Sigmoid colon (tissue), 7 donors: ENCODE measurements around the gene ZNF619. TPM values are rescaled to one million over a fixed set of nuclear protein-coding genes. Genes with fewer than 3 reads are reported as not detected.

Experiments
- DNase-seq: peaks from one replicate; pipeline ENCODE4 v3.0.0-alpha.2; 2019
- H3K27ac ChIP-seq, 4 donors: fragments of 200-600 bp; sonication (generic); one replicate each; pipeline ENCODE4 v1.5.1; 2016 to 2019; ENCODE audit warnings: mild to moderate bottlenecking in 1 of 4
- H3K27me3 ChIP-seq, 3 donors: fragments of 200-600 bp; sonication (generic); one replicate each; pipeline ENCODE4 v1.5.1; 2019; ENCODE audit warnings: mild to moderate bottlenecking in 1 of 3
- H3K36me3 ChIP-seq, 4 donors: fragments of 200-600 bp; sonication (generic); one replicate each; pipeline ENCODE4 v1.5.1; 2016 to 2019
- H3K4me1 ChIP-seq, 4 donors: fragments of 200-600 bp; sonication (generic); one replicate each; pipeline ENCODE4 v1.5.1; 2017 to 2019
- H3K4me3 ChIP-seq, 4 donors: fragments of 200-600 bp; sonication (generic); one replicate each; pipeline ENCODE4 v1.5.1; 2017 to 2019; ENCODE audit warnings: mild to moderate bottlenecking in 2 of 4, moderate library complexity in 1 of 4
- H3K9me3 ChIP-seq, 4 donors: fragments of 200-600 bp in 3 of 4; sonication (generic) in 3 of 4; one replicate each; pipeline versions ENCODE4 v1.5.1 to v1.6.1; 2013 to 2019
- EP300 ChIP-seq, 4 donors: sonication (generic); formaldehyde crosslinking; IDR thresholded peaks; one replicate each; pipeline ENCODE4 v1.6.1; 2017; ENCODE audit warnings: antibody characterized with exemption in 4 of 4
- POLR2A ChIP-seq, 2 donors: fragments of 450-650 bp; IDR thresholded peaks; one replicate each; pipeline ENCODE4 v1.6.1; 2016; ENCODE audit warnings: antibody characterized with exemption in 2 of 2, mild to moderate bottlenecking in 2 of 2, moderate library complexity in 2 of 2
- POLR2AphosphoS5 ChIP-seq, 4 donors: sonication (generic); formaldehyde crosslinking; IDR thresholded peaks; one replicate each; pipeline ENCODE4 v1.6.1; 2017; ENCODE audit warnings: antibody characterized with exemption in 4 of 4
- WGBS, 2 donors: extraction: QIAGEN DNeasy Blood & Tissue Kit; methylation state at CpG; one replicate each; pipeline ENCODE4 v1.1.7; 2013; 5-methylcytosine and 5-hydroxymethylcytosine counted together
- intact Hi-C: fragments of 100-400 bp; cut with DNase I; formaldehyde crosslinking; loops from one replicate; pipeline ENCODE4 v1.15.1; 2023
- polyA plus RNA-seq, 3 donors: library from polyadenylated mRNA; stranded (reverse); fragments of 200-250 nt; gene quantifications; one replicate each; pipeline ENCODE4 v1.2.3, GENCODE V29; 2013
- total RNA-seq, 4 donors: library from RNA; depleted of rRNA; stranded (reverse); fragments of >200 nt; gene quantifications; one replicate each; pipeline ENCODE4 v1.1.0, GENCODE V29; 2016
- TF ChIP-seq, protein P1 (sequence below), 4 experiments: fragments of 450-650 bp in 3 of 4; fragments of 200-600 bp in 1 of 4; IDR thresholded peaks; one replicate each; pipeline ENCODE4 v1.5.1; 2016 to 2019; ENCODE audit warnings: antibody characterized with exemption in 4 of 4, mild to moderate bottlenecking in 3 of 4, moderate library complexity in 2 of 4
- donor health status: healthy with polysubstance abuse.
- donor health status: Bipolar disorder and iron deficiency.
- donor health status: healthy.

Gene ZNF619
- total and polyA plus RNA-seq, 7 donors: 1.2 to 5.1 (median 3.4) TPM

DNA sequence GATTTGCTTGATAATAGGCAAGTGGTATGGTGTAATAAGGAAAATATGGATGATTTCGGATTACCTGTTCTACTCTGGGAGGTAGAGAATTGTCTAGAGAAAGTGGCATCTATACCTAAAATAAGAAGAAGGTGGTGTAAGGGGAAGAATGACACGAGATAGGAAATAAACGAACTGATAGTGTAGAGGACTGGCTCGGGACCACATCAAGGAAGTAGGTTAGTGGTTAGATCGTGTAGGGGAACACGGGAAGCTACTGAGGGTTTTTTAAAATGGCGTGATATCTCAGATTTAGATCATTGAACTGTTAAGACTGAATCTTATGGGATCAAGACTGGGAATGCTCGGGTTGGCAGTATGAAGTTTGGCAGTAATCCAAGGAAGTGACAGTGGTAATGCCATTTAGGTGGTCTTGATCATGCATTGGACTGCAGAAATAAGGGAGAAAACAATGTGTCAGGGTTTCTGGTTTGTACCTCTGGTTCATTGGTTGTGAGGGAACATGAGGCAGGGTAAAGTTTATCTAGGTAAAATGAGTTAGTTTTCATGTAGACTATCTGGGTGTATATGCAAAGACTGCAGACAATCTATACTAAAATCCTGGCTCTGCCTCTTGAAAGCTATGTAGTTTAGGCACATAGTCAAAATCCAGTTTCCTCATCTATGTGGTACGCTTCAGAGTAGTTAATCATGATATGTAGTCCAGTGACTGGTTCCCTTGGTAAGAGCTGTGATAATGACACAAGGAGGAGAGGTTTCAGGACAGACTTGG, 12.4 kb upstream of the ZNF619 start:
- Histone ChIP-seq H3K27me3 (no peaks in the 10 kb centered on the region), H3K27ac (no peak overlapping the region), H3K4me3 (no peak overlapping the region), H3K9me3 (no peaks in the 10 kb centered on the region), H3K4me1 (no peaks in the 10 kb centered on the region), H3K36me3 (peaks cover 12 to 62% (median 39%) of the 10 kb centered on the region in 4 donors)
- intact Hi-C loops: no loop called here
- TF ChIP-seq EP300 (IDR thresholded peaks at IDR 0.05) (no peak), POLR2AphosphoS5 (IDR thresholded peaks at IDR 0.05) (peak in 1 of 4 donors; percentile 15)
- no peak for DNase-seq
- 65 to 71% methylated on average over 9 of the region's 9 CpGs for WGBS, 2 donors

DNA sequence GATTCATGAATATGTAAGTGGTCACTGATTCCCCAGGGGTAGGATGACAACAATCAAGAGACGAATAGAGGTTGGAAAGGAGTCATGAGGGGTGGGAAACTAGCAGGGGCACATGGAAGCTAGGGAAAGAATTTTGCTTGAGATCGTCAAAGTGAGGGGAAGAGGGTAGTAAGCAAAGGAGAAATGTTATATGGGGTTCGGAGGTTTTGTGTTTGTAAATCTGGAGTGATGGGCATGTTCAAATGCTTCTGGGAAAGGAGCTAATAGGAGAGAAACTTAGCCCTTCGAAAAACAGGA, 11.9 kb upstream of the ZNF619 start:
- no peaks in the 10 kb centered on the region for H3K9me3 ChIP-seq
- TF ChIP-seq, protein P1, sequence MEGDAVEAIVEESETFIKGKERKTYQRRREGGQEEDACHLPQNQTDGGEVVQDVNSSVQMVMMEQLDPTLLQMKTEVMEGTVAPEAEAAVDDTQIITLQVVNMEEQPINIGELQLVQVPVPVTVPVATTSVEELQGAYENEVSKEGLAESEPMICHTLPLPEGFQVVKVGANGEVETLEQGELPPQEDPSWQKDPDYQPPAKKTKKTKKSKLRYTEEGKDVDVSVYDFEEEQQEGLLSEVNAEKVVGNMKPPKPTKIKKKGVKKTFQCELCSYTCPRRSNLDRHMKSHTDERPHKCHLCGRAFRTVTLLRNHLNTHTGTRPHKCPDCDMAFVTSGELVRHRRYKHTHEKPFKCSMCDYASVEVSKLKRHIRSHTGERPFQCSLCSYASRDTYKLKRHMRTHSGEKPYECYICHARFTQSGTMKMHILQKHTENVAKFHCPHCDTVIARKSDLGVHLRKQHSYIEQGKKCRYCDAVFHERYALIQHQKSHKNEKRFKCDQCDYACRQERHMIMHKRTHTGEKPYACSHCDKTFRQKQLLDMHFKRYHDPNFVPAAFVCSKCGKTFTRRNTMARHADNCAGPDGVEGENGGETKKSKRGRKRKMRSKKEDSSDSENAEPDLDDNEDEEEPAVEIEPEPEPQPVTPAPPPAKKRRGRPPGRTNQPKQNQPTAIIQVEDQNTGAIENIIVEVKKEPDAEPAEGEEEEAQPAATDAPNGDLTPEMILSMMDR (IDR thresholded peaks at IDR 0.05): no peak
- TF ChIP-seq POLR2AphosphoS5 (IDR thresholded peaks at IDR 0.05): no peak
- TF ChIP-seq POLR2A (IDR thresholded peaks at IDR 0.05): no peak
- TF ChIP-seq EP300 (IDR thresholded peaks at IDR 0.05): no peak
- 87% methylated on average over 4 of the region's 4 CpGs for WGBS, 2 donors
- intact Hi-C loops: no loop called here
- peaks cover 12 to 57% (median 36%) of the 10 kb centered on the region in 4 donors for H3K36me3 ChIP-seq
- no peaks in the 10 kb centered on the region for H3K27me3 ChIP-seq
- DNase-seq: no peak
- no peaks in the 10 kb centered on the region for H3K4me1 ChIP-seq
- H3K4me3 ChIP-seq: no peak overlapping the region
- no peak overlapping the region for H3K27ac ChIP-seq

DNA sequence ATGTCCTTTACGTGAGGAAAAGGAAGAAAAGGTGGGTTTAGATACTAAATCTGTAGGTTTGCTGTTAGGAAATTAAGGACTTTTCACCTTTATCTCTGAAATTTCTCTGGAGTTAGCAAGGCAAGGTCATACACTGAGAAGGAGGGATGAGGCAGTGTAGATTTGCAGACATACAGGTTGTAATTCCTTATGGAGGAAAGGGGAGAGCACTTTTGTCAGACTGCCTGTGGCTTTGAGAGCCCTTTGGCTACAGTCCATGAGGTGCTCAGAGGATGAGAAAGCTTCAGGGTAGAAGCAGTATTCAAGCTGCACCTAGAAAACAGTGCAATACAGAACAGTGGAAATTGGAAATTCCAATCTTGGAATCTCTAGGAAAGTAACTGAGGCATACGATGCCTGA, 11.5 kb upstream of the ZNF619 start:
- Histone ChIP-seq H3K36me3 (peaks cover 12 to 53% (median 33%) of the 10 kb centered on the region in 4 donors), H3K27me3 (no peaks in the 10 kb centered on the region), H3K9me3 (no peaks in the 10 kb centered on the region), H3K4me1 (no peaks in the 10 kb centered on the region), H3K27ac (no peak overlapping the region), H3K4me3 (no peak overlapping the region)
- intact Hi-C loops: no loop called here
- WGBS, 2 donors: 85 to 90% methylated on average over 2 of the region's 2 CpGs
- no peak for TF ChIP-seq POLR2AphosphoS5 (IDR thresholded peaks at IDR 0.05)
- TF ChIP-seq EP300 (IDR thresholded peaks at IDR 0.05): no peak
- TF ChIP-seq POLR2A (IDR thresholded peaks at IDR 0.05): no peak
- TF ChIP-seq, protein P1 (IDR thresholded peaks at IDR 0.05): no peak
- DNase-seq: no peak

DNA sequence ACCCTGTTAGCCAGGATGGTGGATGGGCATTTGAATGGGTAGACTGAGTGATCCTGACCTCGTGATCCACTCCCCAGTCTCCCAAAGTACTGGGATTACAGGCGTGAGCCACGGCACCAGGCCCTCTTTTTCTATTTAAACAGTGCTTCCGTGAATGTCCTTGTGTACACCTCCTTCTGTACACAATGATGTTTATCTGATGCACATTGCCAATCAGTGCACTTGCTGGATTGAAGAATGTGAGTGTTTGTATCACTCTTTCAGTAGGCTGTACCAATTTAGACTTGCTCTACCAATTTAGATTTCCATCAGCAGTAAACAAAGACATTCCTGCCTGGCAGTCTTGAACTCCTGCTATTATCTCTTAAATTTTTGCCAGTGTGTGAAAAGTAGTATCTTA, 8.9 kb upstream of the ZNF619 start:
- H3K27ac ChIP-seq: no peak overlapping the region
- intact Hi-C loops: no loop called here
- TF ChIP-seq EP300 (IDR thresholded peaks at IDR 0.05): no peak
- no peak for TF ChIP-seq POLR2AphosphoS5 (IDR thresholded peaks at IDR 0.05)
- TF ChIP-seq, protein P1 (IDR thresholded peaks at IDR 0.05): no peak
- TF ChIP-seq POLR2A (IDR thresholded peaks at IDR 0.05): no peak
- no peaks in the 10 kb centered on the region for H3K27me3 ChIP-seq
- no peak for DNase-seq
- peaks cover 6 to 27% (median 12%) of the 10 kb centered on the region in 4 donors for H3K36me3 ChIP-seq
- no peaks in the 10 kb centered on the region for H3K9me3 ChIP-seq
- no peaks in the 10 kb centered on the region for H3K4me1 ChIP-seq
- WGBS, 2 donors: 27 to 59% methylated on average over 4 of the region's 4 CpGs
- no peak overlapping the region for H3K4me3 ChIP-seq

DNA sequence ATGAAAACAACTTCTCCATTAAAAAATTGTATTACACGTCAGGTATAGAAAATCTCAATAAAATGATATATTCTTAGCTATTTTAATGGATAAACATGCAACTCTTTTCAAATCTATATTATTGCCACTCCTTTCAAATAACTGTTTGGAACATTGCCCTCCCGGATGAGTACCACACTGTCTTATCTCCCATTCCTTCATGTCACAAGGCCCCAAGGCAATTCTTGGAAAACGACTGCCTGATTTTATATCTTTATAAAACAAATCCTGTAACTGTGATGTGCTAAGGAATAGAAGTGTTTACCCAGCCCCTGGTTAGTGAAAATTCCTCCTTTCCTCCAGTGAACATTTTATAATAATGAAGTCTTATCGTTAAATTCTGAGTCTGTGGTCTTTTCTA, 6.2 kb upstream of the ZNF619 start:
- no peak overlapping the region for H3K27ac ChIP-seq
- no peak overlapping the region for H3K4me3 ChIP-seq
- no peaks in the 10 kb centered on the region for H3K4me1 ChIP-seq
- 79 to 88% methylated on average over 4 of the region's 4 CpGs for WGBS, 2 donors
- DNase-seq: no peak
- intact Hi-C loops: no loop called here
- TF ChIP-seq POLR2AphosphoS5 (IDR thresholded peaks at IDR 0.05) (no peak), POLR2A (IDR thresholded peaks at IDR 0.05) (no peak), EP300 (IDR thresholded peaks at IDR 0.05) (no peak)
- TF ChIP-seq, protein P1 (IDR thresholded peaks at IDR 0.05): no peak
- H3K9me3 ChIP-seq: no peaks in the 10 kb centered on the region
- H3K36me3 ChIP-seq: peaks cover 0 to 7% (median 0%) of the 10 kb centered on the region in 4 donors
- no peaks in the 10 kb centered on the region for H3K27me3 ChIP-seq
